Measurements from ENCODE around the gene HRH3.

HRH3 gene

GRCh38 chr20:62219992-62220665, at the start of gene HRH3:
Gene HRH3 (minus strand): TSS chr20:62220278. CDS start chr20:62219970, 308 bp downstream.
- in situ Hi-C loops (cut with HindIII; ENCODE audit: low sequenced_read_pairs): no loop called here

- in situ Hi-C loops (cut with HindIII; ENCODE audit: low sequenced_read_pairs): no loop called here
Measured at GRCh38 chr20:62269871-62270270, 49.8 kb upstream of the HRH3 start.

GRCh38 chr20:62269378-62269777, 49.3 kb upstream of the HRH3 start:
- in situ Hi-C loops (cut with HindIII; ENCODE audit: low sequenced_read_pairs): no loop called here

GRCh38 chr20:62268228-62268900, 48.3 kb upstream of the HRH3 start:
- in situ Hi-C loops (cut with HindIII; ENCODE audit: low sequenced_read_pairs): no loop called here

GRCh38 chr20:62267543-62267942, 47.5 kb upstream of the HRH3 start:
- in situ Hi-C loops (cut with HindIII; ENCODE audit: low sequenced_read_pairs): no loop called here

GRCh38 chr20:62266851-62267250, 46.8 kb upstream of the HRH3 start:
- in situ Hi-C loops (cut with HindIII; ENCODE audit: low sequenced_read_pairs): no loop called here

GRCh38 chr20:62266340-62266739, 46.3 kb upstream of the HRH3 start:
- in situ Hi-C loops (cut with HindIII; ENCODE audit: low sequenced_read_pairs): no loop called here

GRCh38 chr20:62265365-62265764, 45.3 kb upstream of the HRH3 start:
- in situ Hi-C loops (cut with HindIII; ENCODE audit: low sequenced_read_pairs): no loop called here

GRCh38 chr20:62263396-62263795, 43.3 kb upstream of the HRH3 start:
- in situ Hi-C loops (cut with HindIII; ENCODE audit: low sequenced_read_pairs): no loop called here

GRCh38 chr20:62262064-62262463, 42.0 kb upstream of the HRH3 start:
- in situ Hi-C loops (cut with HindIII; ENCODE audit: low sequenced_read_pairs): no loop called here

- in situ Hi-C loops (cut with HindIII; ENCODE audit: low sequenced_read_pairs): no loop called here
Measured at GRCh38 chr20:62259294-62259565, 39.2 kb upstream of the HRH3 start.

- in situ Hi-C loops (cut with HindIII; ENCODE audit: low sequenced_read_pairs): no loop called here
Measured at GRCh38 chr20:62258499-62259293, 38.6 kb upstream of the HRH3 start.

- in situ Hi-C loops (cut with HindIII; ENCODE audit: low sequenced_read_pairs): no loop called here
Measured at GRCh38 chr20:62255976-62256375, 35.9 kb upstream of the HRH3 start.

- in situ Hi-C loops (cut with HindIII; ENCODE audit: low sequenced_read_pairs): no loop called here
Measured at GRCh38 chr20:62254021-62254724, 34.1 kb upstream of the HRH3 start.

- in situ Hi-C loops (cut with HindIII; ENCODE audit: low sequenced_read_pairs): no loop called here
Measured at GRCh38 chr20:62253398-62253797, 33.3 kb upstream of the HRH3 start.

GRCh38 chr20:62252342-62252966, 32.4 kb upstream of the HRH3 start:
- in situ Hi-C loops (cut with HindIII; ENCODE audit: low sequenced_read_pairs): no loop called here

GRCh38 chr20:62248890-62249560, 28.9 kb upstream of the HRH3 start:
- in situ Hi-C loops (cut with HindIII; ENCODE audit: low sequenced_read_pairs): no loop called here

- in situ Hi-C loops (cut with HindIII; ENCODE audit: low sequenced_read_pairs): no loop called here
Measured at GRCh38 chr20:62246872-62247652, 27.0 kb upstream of the HRH3 start.

GRCh38 chr20:62246431-62246830, 26.4 kb upstream of the HRH3 start:
- in situ Hi-C loops (cut with HindIII; ENCODE audit: low sequenced_read_pairs): no loop called here

GRCh38 chr20:62245911-62246280, 25.8 kb upstream of the HRH3 start:
- in situ Hi-C loops (cut with HindIII; ENCODE audit: low sequenced_read_pairs): no loop called here

Measured in endothelial cell of hepatic sinusoid (primary cell).